Progenitor cell of endocrine pancreas (in vitro differentiated cells): ENCODE results near the gene CTNS. TPM values are rescaled to one million over a fixed set of nuclear protein-coding genes. Genes with fewer than 3 reads are reported as not detected.

Experiments
- DNase-seq: peaks from one replicate; pipeline ENCODE4 v3.0.0; 2021; ENCODE audit warnings: low spot score; ENCODE audit not compliant: unreplicated experiment
- H3K27ac Mint-ChIP-seq: 2 replicates; pipeline ENCODE4 v1.8.0; 2021; ENCODE audit warnings: mild to moderate bottlenecking, moderate library complexity, mixed read lengths
- H3K27me3 Mint-ChIP-seq: 2 replicates; pipeline ENCODE4 v1.8.0; 2021; ENCODE audit warnings: mixed read lengths
- H3K36me3 Mint-ChIP-seq: 2 replicates; pipeline ENCODE4 v1.8.0; 2022; ENCODE audit warnings: mixed read lengths; ENCODE audit not compliant: insufficient read depth
- H3K4me1 Mint-ChIP-seq: 2 replicates; pipeline ENCODE4 v1.8.0; 2021; ENCODE audit warnings: low read depth, mixed read lengths
- H3K4me3 Mint-ChIP-seq: 2 replicates; pipeline ENCODE4 v1.8.0; 2021; ENCODE audit warnings: low read depth, mild to moderate bottlenecking, moderate library complexity, mixed read lengths
- H3K9me3 Mint-ChIP-seq: 2 replicates; pipeline ENCODE4 v1.8.0; 2021; ENCODE audit warnings: low read depth, mixed read lengths
- total RNA-seq: library from RNA; stranded (reverse); gene quantifications from 2 replicates; pipeline ENCODE4 v1.2.1, GENCODE V29; 2021
- TF ChIP-seq, protein P1 (sequence below): fragments of 200-600 bp; sonication (generic); IDR thresholded peaks from one replicate; pipeline ENCODE4 v1.5.0; 2021; ENCODE audit warnings: antibody characterized with exemption, mild to moderate bottlenecking; ENCODE audit not compliant: unreplicated experiment

The CTNS gene
- total RNA-seq, 1 donor from 2014 or later = 16.4 TPM

DNA sequence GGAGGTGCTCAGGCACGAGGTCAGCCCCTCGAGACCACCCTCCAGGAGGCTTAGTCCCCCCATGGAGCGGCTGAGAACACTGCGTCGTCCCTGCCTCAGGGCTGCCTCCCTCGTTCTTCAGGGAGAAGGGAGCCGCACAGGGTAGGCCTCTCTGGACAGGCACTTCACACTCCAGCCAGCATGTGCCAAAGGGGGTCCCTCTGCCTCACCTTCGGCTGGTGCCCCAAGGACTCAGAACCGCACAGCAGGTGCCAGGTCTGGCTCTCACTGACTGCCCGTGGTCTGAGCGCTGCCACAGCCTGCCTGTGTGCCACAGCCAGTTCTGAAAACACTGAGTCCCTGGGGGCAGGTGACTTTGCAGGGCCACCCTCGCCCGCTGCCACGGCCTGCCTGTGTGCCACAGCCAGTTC lies 52.3 kb downstream of the CTNS start:
- H3K4me1 Mint-ChIP-seq = no peaks in the 10 kb centered on the region
- H3K9me3 Mint-ChIP-seq = no peaks in the 10 kb centered on the region
- no peak overlapping the region for H3K4me3 Mint-ChIP-seq
- no peak overlapping the region for H3K27ac Mint-ChIP-seq
- TF ChIP-seq, protein P1, sequence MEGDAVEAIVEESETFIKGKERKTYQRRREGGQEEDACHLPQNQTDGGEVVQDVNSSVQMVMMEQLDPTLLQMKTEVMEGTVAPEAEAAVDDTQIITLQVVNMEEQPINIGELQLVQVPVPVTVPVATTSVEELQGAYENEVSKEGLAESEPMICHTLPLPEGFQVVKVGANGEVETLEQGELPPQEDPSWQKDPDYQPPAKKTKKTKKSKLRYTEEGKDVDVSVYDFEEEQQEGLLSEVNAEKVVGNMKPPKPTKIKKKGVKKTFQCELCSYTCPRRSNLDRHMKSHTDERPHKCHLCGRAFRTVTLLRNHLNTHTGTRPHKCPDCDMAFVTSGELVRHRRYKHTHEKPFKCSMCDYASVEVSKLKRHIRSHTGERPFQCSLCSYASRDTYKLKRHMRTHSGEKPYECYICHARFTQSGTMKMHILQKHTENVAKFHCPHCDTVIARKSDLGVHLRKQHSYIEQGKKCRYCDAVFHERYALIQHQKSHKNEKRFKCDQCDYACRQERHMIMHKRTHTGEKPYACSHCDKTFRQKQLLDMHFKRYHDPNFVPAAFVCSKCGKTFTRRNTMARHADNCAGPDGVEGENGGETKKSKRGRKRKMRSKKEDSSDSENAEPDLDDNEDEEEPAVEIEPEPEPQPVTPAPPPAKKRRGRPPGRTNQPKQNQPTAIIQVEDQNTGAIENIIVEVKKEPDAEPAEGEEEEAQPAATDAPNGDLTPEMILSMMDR = no peak
- H3K27me3 Mint-ChIP-seq = peaks cover 10% of the 10 kb centered on the region
- DNase-seq = no peak
- H3K36me3 Mint-ChIP-seq = no peaks in the 10 kb centered on the region

DNA sequence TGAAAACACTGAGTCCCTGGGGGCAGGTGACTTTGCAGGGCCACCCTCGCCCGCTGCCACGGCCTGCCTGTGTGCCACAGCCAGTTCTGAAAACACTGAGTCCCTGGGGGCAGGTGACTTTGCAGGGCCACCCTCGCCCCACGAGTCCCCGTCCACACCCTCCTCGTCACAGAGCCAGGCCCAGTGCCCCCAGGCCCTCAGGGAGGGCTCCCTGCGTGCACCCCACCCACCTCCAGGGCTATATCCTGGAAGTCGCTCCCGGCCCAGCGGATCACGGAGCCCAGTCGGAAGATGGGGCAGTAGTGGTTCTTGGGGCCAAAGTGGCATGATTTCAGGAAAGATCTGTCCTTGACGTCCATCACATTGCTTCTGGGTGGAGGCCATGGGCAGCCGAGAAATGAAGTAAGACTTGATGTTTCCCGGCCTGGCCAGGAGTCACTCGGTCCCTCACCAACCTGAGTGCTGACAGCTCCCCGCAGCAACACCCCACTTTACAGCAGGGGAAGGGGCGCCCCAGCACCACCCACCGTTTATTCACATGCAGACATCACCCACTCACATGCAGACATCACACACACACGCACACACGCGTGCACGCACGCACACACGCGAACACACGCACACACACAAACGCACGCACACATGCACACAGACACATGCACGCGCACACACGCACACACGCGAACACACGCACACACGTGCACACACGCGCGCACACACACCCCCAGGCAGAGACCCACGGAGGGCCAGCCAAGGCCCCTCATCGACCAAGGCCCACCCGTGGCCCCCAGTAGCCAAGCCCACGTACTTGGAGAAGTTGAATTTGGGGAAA lies 52.9 kb downstream of the CTNS start:
- TF ChIP-seq, protein P1 = no peak
- Mint-ChIP-seq H3K9me3 (no peaks in the 10 kb centered on the region), H3K4me1 (no peaks in the 10 kb centered on the region), H3K4me3 (no peak overlapping the region), H3K36me3 (no peaks in the 10 kb centered on the region), H3K27me3 (peaks cover 16% of the 10 kb centered on the region), H3K27ac (no peak overlapping the region)
- DNase-seq = no peak

DNA sequence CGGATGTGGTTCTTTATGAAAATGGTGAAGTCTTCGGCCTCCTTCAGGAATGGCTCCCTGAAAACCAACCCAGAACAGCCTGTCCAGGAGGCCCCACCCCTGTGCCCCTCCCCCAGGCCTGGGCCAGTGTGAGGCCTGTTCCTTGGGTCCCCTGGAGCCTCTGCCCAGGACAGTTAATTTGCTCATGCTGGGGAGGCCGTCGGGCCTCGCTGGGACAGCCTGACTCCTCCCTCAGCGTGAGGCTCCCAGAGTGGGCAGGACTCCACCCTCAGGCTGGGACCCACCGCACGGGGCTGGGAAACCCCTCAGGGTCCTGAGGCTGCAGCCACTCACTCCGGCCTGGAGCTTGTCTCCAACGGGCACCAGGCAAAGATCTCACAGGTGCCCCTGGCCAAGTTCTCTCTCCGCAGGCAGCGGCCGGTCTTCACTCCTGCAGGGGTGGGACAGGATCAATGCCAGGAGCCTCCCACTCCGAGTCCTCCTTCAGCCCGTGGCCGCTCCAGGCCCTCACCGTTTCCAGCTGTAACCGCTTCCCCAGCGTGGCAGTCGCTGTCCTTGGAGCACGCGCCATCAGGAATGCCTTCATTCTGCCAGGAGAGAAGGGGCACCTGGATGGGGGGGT lies 53.6 kb downstream of the CTNS start:
- Mint-ChIP-seq H3K27me3 (peaks cover 21% of the 10 kb centered on the region), H3K9me3 (no peaks in the 10 kb centered on the region), H3K4me1 (no peaks in the 10 kb centered on the region), H3K27ac (no peak overlapping the region), H3K4me3 (no peak overlapping the region), H3K36me3 (no peaks in the 10 kb centered on the region)
- no peak for DNase-seq
- TF ChIP-seq, protein P1 = no peak

DNA sequence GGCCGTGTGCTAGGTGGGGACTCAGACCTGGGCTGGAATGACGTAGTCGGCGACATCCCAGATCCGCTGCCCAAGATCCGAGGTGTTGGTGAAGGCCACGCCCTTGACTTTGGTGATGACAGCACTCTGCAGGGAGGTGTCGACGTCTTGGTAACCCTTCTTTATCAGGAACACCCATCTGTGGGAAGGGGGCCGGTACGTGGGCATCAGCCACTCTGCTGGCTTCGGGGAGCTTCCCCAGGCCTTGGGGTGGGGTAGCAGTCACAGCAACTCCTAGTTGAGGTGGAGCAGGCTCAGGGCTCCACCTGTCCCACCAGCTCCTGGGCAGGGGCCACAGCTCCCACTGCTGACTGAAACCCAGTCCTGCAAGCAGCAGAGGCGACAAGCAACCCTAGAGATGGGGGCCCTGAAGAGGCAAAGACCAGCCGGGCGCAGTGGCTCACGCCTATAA lies 55.1 kb downstream of the CTNS start:
- DNase-seq = no peak

DNA sequence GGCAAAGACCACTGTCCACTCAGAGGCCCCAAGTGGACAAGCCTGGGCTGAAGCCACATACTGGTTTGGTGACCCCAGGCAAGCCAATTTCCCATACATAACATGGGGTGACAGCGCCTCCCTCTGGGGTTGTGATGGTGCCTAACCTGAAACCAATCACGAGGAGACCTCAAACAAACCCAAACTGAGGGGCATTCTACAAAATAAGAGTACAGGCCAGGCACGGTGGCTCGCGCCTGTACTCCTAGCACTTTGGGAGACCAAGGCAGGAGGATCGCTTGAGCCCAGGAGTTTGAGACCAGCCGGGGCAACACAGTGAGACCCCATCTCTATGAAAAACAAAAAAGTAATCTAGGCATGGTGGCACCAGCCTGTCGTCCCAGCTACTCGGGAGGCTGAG lies 55.8 kb downstream of the CTNS start:
- peaks cover 39% of the 10 kb centered on the region for H3K27me3 Mint-ChIP-seq
- H3K9me3 Mint-ChIP-seq = no peaks in the 10 kb centered on the region
- no peak overlapping the region for H3K27ac Mint-ChIP-seq
- TF ChIP-seq, protein P1 = no peak
- DNase-seq = no peak
- peaks cover 1% of the 10 kb centered on the region for H3K4me1 Mint-ChIP-seq
- H3K4me3 Mint-ChIP-seq = no peak overlapping the region
- H3K36me3 Mint-ChIP-seq = no peaks in the 10 kb centered on the region

More for the DNA sequence above, 55.1 kb downstream of the CTNS start:
- Mint-ChIP-seq H3K36me3 (no peaks in the 10 kb centered on the region), H3K9me3 (no peaks in the 10 kb centered on the region), H3K27ac (no peak overlapping the region), H3K4me3 (no peak overlapping the region), H3K4me1 (peaks cover 1% of the 10 kb centered on the region), H3K27me3 (peaks cover 32% of the 10 kb centered on the region)
- TF ChIP-seq, protein P1 = no peak
